GM23248 (cell line): ENCODE measurements around the gene NPTX1. TPM values are rescaled to one million over a fixed set of nuclear protein-coding genes. Genes with fewer than 3 reads are reported as not detected.

Experiments
- DNase-seq: peaks from one replicate; pipeline ENCODE4 v3.0.0-alpha.2; 2015
- H2AFZ ChIP-seq: fragments of 200-600 bp; sonication (generic); 2 replicates; pipeline ENCODE4 v1.6.1; 2016; ENCODE audit warnings: antibody characterized with exemption
- H3F3A ChIP-seq: fragments of 200-600 bp; sonication (generic); 2 replicates; pipeline ENCODE4 v1.6.1; 2016; ENCODE audit warnings: mild to moderate bottlenecking, antibody characterized with exemption, mixed run types; ENCODE audit not compliant: insufficient read depth
- H3K27ac ChIP-seq: fragments of 200-600 bp; sonication (generic); 2 replicates; pipeline ENCODE4 v1.5.1; 2016; ENCODE audit warnings: mild to moderate bottlenecking
- H3K27me3 ChIP-seq: fragments of 200-600 bp; sonication (generic); replicated peaks from 2 replicates; pipeline ENCODE4 v1.6.1; 2016; ENCODE audit warnings: mild to moderate bottlenecking; ENCODE audit not compliant: insufficient read depth
- H3K36me3 ChIP-seq: fragments of 200-600 bp; sonication (generic); 2 replicates; pipeline ENCODE4 v1.6.1; 2016; ENCODE audit warnings: low read depth, mild to moderate bottlenecking
- H3K4me1 ChIP-seq: fragments of 200-600 bp; sonication (generic); 2 replicates; pipeline ENCODE4 v1.6.1; 2016; ENCODE audit warnings: mild to moderate bottlenecking; ENCODE audit not compliant: insufficient read depth
- H3K4me2 ChIP-seq: fragments of 200-600 bp; sonication (generic); one replicate; pipeline ENCODE4 v1.6.1; 2016; ENCODE audit warnings: mild to moderate bottlenecking; ENCODE audit not compliant: unreplicated experiment
- H3K4me3 ChIP-seq: fragments of 200-600 bp; sonication (generic); 2 replicates; pipeline ENCODE4 v1.5.1; 2016; ENCODE audit warnings: mild to moderate bottlenecking
- H3K79me2 ChIP-seq: fragments of 200-600 bp; sonication (generic); 2 replicates; pipeline ENCODE4 v1.6.1; 2016; ENCODE audit warnings: mild to moderate bottlenecking; ENCODE audit not compliant: insufficient read depth
- H3K9ac ChIP-seq: fragments of 200-600 bp; sonication (generic); 2 replicates; pipeline ENCODE4 v1.6.1; 2016; ENCODE audit warnings: mild to moderate bottlenecking
- H3K9me2 ChIP-seq: fragments of 200-600 bp; sonication (generic); 2 replicates; pipeline ENCODE4 v1.6.1; 2016; ENCODE audit warnings: mixed run types, mild to moderate bottlenecking, moderate library complexity; ENCODE audit not compliant: insufficient read depth
- H3K9me3 ChIP-seq: fragments of 200-600 bp; sonication (generic); one replicate; pipeline ENCODE4 v1.6.1; 2017; ENCODE audit warnings: low read depth
- H4K20me1 ChIP-seq: fragments of 200-600 bp; sonication (generic); 2 replicates; pipeline ENCODE4 v1.6.0; 2016; ENCODE audit not compliant: insufficient read depth
- EZH2 ChIP-seq: fragments of 200-600 bp; sonication (generic); IDR thresholded peaks from 2 replicates; pipeline ENCODE4 v1.6.1; 2018; ENCODE audit warnings: antibody characterized with exemption, mild to moderate bottlenecking; ENCODE audit not compliant: insufficient read depth, poor library complexity, severe bottlenecking
- EZH2phosphoT487 ChIP-seq: fragments of 200-600 bp; sonication (generic); IDR thresholded peaks from 2 replicates; pipeline ENCODE4 v1.6.1; 2018; ENCODE audit warnings: antibody characterized with exemption, moderate library complexity, mild to moderate bottlenecking, low read depth; ENCODE audit not compliant: insufficient read depth
- WGBS, 2 experiments: methylation state at CpG; one replicate each; pipeline ENCODE4 v1.1.6; 2015 to 2017; ENCODE audit warnings: low lambda C conversion rate in 2 of 2, low coverage in 1 of 2; ENCODE audit errors: missing lambda C conversion rate in 2 of 2; 5-methylcytosine and 5-hydroxymethylcytosine counted together
- in situ Hi-C: fragments of 300-500 bp; cut with MboI; formaldehyde crosslinking; loops from 2 replicates; pipeline ENCODE4 v1.15.0; 2020
- polyA plus RNA-seq: library from polyadenylated mRNA; unstranded; fragments of >200 nt; fragmentation: Nextera tagmentation; extraction: Ambion mirVana; gene quantifications from 2 replicates; pipeline ENCODE4 v1.2.1, GENCODE V29; 2016
- total RNA-seq: library from RNA; depleted of rRNA; stranded (reverse); fragments of >200 nt; shearing (Covaris generic); gene quantifications from 2 replicates; pipeline ENCODE4 v1.2.3, GENCODE V29; 2014

Gene NPTX1
- total and polyA plus RNA-seq, 2 experiments from 2014 or later = 0.43 to 1.1 TPM

DNA sequence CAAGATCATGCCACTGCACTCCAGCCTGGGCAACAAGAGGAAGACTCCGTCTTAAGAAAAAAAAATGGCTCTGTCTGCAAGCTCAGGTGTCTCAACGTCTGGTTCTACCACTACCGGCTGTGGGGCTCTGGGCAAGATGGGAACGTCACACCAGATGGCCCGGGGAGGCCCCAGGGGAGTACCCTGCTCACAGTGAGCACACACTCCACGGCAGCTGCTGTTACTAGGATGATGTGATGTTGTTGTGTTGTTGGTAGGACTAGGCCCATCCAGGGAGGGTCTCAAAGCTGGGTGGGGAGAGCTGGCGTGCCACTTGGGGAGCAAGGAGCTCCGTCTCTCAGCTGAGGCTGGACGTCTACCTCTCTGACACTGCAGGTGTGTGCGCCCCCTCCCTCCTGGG, 9.4 kb upstream of the NPTX1 start:
- DNase-seq = no peak
- Histone ChIP-seq H3K27me3 (peaks cover 20% of the 10 kb centered on the region; the same call in 1 of the 2 replicates), H3K4me3 (no peak overlapping the region), H3K9ac (no peak overlapping the region), H3K9me2 (no peaks in the 10 kb centered on the region), H3K36me3 (no peaks in the 10 kb centered on the region), H3K27ac (no peak overlapping the region), H3K4me2 (no peak overlapping the region), H2AFZ (no peak overlapping the region), H4K20me1 (no peaks in the 10 kb centered on the region), H3K79me2 (no peaks in the 10 kb centered on the region), H3K9me3 (no peaks in the 10 kb centered on the region), H3K4me1 (no peaks in the 10 kb centered on the region), H3F3A (no peaks in the 10 kb centered on the region)
- whole genome bisulfite sequencing, 2 experiments = 48 to 50% methylated on average over 10 of the region's 10 CpGs
- in situ Hi-C loops = no loop called here
- no peak for TF ChIP-seq EZH2phosphoT487
- TF ChIP-seq EZH2 = no peak

DNA sequence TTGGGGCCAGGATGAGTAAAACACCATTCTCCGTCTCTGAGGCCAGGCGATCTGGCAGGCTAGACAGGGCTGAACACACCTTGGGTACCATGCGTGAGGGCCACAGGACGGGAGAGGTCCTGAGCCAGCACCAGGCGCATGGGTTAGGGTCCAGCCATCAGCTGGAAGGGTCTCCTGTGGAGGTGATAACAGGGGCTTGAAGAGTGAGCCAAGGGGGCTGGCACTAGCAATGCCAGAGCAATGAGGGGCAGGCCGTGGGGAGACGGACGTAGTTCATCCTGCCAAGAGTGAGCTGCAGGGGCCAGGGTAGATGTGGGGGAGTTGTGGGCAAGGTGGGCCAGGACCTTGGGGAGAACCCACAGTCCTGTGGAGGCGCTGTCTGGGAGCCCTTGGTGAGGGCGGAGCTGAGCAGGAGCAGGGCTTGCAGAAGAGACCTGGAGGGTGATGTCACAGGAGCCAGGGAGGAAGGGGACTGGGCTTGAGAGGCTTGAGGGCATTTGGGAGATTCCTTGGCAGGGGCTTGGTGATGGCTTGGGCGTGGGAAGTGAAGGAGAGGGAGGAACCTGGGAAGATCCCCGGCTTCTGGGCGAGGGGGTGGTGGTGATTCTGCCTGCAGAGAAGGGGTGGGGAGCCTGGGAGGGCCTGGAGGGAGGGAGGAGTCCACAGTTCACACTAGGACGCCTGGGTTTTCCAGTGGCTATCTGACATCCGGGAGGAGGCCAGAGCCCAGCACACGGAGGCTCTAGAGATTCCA, 6.3 kb upstream of the NPTX1 start:
- in situ Hi-C loops = no loop called here
- TF ChIP-seq EZH2 (no peak), EZH2phosphoT487 (no peak)
- 42 to 46% methylated on average over 15 to 16 of the region's 16 CpGs for WGBS, 2 experiments
- Histone ChIP-seq H3K9me2 (no peaks in the 10 kb centered on the region), H3K79me2 (no peaks in the 10 kb centered on the region), H3F3A (no peaks in the 10 kb centered on the region), H3K27ac (no peak overlapping the region), H2AFZ (no peak overlapping the region), H3K36me3 (no peaks in the 10 kb centered on the region), H4K20me1 (no peaks in the 10 kb centered on the region), H3K27me3 (peaks cover 41% of the 10 kb centered on the region), H3K4me2 (no peak overlapping the region), H3K9ac (no peak overlapping the region), H3K4me3 (no peak overlapping the region), H3K9me3 (no peaks in the 10 kb centered on the region), H3K4me1 (no peaks in the 10 kb centered on the region)
- DNase-seq = peak; percentile 29

DNA sequence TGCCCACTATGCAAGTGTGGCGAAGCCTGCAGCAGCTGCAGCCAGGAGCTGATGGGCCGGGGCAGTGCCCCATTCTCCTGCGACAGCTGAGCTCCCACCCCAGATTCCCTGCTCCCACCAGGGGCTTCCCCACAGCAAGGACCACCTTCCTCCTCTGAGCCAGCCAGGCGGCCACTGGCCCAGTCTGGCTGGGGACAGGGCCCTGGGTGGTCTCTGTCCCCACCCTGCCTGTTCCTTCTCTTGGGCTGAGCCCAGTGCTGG, 5.6 kb upstream of the NPTX1 start:
- Histone ChIP-seq H3K4me3 (no peak overlapping the region), H3K4me2 (no peak overlapping the region), H3K9ac (no peak overlapping the region), H3K9me2 (no peaks in the 10 kb centered on the region), H3K27me3 (peaks cover 47% of the 10 kb centered on the region), H3F3A (no peaks in the 10 kb centered on the region), H3K36me3 (no peaks in the 10 kb centered on the region), H3K79me2 (no peaks in the 10 kb centered on the region), H4K20me1 (no peaks in the 10 kb centered on the region), H3K9me3 (no peaks in the 10 kb centered on the region), H3K27ac (no peak overlapping the region), H3K4me1 (no peaks in the 10 kb centered on the region), H2AFZ (no peak overlapping the region)
- DNase-seq = no peak
- in situ Hi-C loops = no loop called here
- TF ChIP-seq EZH2phosphoT487 (no peak), EZH2 (no peak)
- 86 to 94% methylated on average over 4 of the region's 4 CpGs for WGBS, 2 experiments

DNA sequence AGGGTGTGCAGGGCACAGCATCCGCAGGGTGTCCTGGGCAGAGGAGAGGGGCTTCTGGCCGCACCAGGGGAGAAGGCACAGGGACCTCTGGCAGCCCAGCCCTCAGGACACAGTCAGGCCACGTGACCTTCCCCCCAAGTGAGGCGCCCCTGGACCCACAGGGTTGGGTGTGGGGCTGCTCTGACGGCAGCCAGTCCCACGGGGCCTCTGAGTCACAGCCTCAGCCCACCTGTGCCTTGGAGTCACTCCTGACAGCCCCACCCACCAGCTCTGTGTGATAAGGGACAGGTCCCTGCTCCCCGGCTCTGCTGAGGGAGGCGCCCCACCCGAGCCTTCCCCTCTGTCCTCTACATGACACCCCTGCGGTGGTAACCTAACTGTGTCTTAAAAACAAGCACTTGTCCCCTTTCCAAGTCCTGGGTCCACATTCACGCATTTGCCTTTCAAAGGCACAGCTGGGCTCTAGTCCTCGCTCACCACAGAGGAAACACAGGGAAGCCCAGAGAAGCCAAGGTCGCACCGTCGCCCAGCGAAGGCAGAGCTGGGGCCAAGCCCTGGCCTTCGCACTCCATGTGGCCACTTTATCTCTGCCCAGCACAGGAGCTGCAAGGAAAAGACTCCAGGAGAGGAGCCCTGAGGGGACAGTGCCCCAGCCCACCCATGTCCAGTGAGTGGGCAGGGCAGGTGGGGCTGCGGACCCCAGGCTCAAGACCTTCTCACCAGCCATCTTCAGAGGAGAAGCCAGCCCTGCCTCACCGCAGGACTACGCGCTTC, 5.1 kb upstream of the NPTX1 start:
- Histone ChIP-seq H3K79me2 (no peaks in the 10 kb centered on the region), H3K4me1 (no peaks in the 10 kb centered on the region), H3K9me2 (no peaks in the 10 kb centered on the region), H3K9me3 (no peaks in the 10 kb centered on the region), H3K4me2 (no peak overlapping the region), H3K27ac (no peak overlapping the region), H3K36me3 (no peaks in the 10 kb centered on the region), H4K20me1 (no peaks in the 10 kb centered on the region), H3K27me3 (peaks cover 52% of the 10 kb centered on the region), H3K4me3 (no peak overlapping the region), H3K9ac (no peak overlapping the region), H3F3A (no peaks in the 10 kb centered on the region), H2AFZ (no peak overlapping the region)
- in situ Hi-C loops = no loop called here
- WGBS, 2 experiments = 43 to 46% methylated on average over 20 to 21 of the region's 21 CpGs
- DNase-seq = no peak
- TF ChIP-seq EZH2phosphoT487 = no peak
- no peak for TF ChIP-seq EZH2
